ENCODE data around the gene RHOF. TPM values are rescaled to one million over a fixed set of nuclear protein-coding genes. Genes with fewer than 3 reads are reported as not detected.

The RHOF gene
- total and polyA plus RNA-seq, 2 of the 13 experiments (the other 11 are each of a cell fraction or from before 2014, with no cell fraction given) = 14.6 to 32.2 TPM

- TF ChIP-seq ERF (CRISPR knock-in tag; IDR thresholded peaks at IDR 0.05) = no peak
- no peak for TF ChIP-seq ETV5 (CRISPR knock-in tag; IDR thresholded peaks at IDR 0.05; ENCODE audit: borderline replicate concordance)
- TF ChIP-seq, protein P1, sequence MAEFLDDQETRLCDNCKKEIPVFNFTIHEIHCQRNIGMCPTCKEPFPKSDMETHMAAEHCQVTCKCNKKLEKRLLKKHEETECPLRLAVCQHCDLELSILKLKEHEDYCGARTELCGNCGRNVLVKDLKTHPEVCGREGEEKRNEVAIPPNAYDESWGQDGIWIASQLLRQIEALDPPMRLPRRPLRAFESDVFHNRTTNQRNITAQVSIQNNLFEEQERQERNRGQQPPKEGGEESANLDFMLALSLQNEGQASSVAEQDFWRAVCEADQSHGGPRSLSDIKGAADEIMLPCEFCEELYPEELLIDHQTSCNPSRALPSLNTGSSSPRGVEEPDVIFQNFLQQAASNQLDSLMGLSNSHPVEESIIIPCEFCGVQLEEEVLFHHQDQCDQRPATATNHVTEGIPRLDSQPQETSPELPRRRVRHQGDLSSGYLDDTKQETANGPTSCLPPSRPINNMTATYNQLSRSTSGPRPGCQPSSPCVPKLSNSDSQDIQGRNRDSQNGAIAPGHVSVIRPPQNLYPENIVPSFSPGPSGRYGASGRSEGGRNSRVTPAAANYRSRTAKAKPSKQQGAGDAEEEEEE (CRISPR knock-in tag; IDR thresholded peaks at IDR 0.05; ENCODE audit: borderline replicate concordance) = no peak
- TF ChIP-seq HNF4G (IDR thresholded peaks at IDR 0.05; ENCODE audit: borderline replicate concordance, low read depth, low read length) = no peak
- TF ChIP-seq HNF4G (CRISPR knock-in tag; IDR thresholded peaks at IDR 0.05; ENCODE audit: borderline replicate concordance, low read depth) = no peak
- TF ChIP-seq RBM22 (optimal IDR thresholded peaks at IDR 0.05; ENCODE audit: low read length) = peak; percentile 53
- no peak for TF ChIP-seq PCBP1 (IDR thresholded peaks at IDR 0.05; ENCODE audit: borderline replicate concordance, low read depth, low read length)
- no peak for TF ChIP-seq KAT8 (CRISPR knock-in tag; IDR thresholded peaks at IDR 0.05)
- peak; percentile 95 for TF ChIP-seq ZMYM3 (CRISPR knock-in tag; IDR thresholded peaks at IDR 0.05)
- TF ChIP-seq ZZZ3 (CRISPR knock-in tag; IDR thresholded peaks at IDR 0.05; ENCODE audit: borderline replicate concordance) = no peak
- 0 out of 2 replicates have a peak, but pooled peaks have one; percentile 11 for TF ChIP-seq ZNF335 (CRISPR knock-in tag; IDR thresholded peaks at IDR 0.05)
- TF ChIP-seq, protein P2, sequence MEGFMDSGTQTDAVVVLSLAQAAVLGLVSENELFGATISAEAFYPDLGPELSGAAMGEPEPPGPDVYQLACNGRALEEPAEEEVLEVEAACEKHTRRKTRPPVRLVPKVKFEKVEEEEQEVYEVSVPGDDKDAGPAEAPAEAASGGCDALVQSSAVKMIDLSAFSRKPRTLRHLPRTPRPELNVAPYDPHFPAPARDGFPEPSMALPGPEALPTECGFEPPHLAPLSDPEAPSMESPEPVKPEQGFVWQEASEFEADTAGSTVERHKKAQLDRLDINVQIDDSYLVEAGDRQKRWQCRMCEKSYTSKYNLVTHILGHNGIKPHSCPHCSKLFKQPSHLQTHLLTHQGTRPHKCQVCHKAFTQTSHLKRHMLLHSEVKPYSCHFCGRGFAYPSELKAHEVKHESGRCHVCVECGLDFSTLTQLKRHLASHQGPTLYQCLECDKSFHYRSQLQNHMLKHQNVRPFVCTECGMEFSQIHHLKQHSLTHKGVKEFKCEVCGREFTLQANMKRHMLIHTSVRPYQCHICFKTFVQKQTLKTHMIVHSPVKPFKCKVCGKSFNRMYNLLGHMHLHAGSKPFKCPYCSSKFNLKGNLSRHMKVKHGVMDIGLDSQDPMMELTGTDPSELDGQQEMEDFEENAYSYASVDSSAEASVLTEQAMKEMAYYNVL (CRISPR knock-in tag; IDR thresholded peaks at IDR 0.05; ENCODE audit: borderline replicate concordance) = no peak
- no peak for TF ChIP-seq RNF219 (CRISPR knock-in tag; IDR thresholded peaks at IDR 0.05)
- TF ChIP-seq, protein P3, sequence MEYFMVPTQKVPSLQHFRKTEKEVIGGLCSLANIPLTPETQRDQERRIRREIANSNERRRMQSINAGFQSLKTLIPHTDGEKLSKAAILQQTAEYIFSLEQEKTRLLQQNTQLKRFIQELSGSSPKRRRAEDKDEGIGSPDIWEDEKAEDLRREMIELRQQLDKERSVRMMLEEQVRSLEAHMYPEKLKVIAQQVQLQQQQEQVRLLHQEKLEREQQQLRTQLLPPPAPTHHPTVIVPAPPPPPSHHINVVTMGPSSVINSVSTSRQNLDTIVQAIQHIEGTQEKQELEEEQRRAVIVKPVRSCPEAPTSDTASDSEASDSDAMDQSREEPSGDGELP (IDR thresholded peaks at IDR 0.05; ENCODE audit: borderline replicate concordance, low read depth) = 0 out of 2 replicates have a peak, but pooled peaks have one; percentile 9
- peak; percentile 27; the same call in 1 of the 2 replicates for TF ChIP-seq BORCS8-MEF2B (CRISPR knock-in tag; IDR thresholded peaks at IDR 0.05)
- TF ChIP-seq BHLHE40 (IDR thresholded peaks at IDR 0.05; ENCODE audit: low read length) = no peak
- no peak for TF ChIP-seq PLRG1 (conservative IDR thresholded peaks at IDR 0.05)
- TF ChIP-seq GATAD2A (CRISPR knock-in tag; IDR thresholded peaks at IDR 0.05) = no peak
- no peak for TF ChIP-seq EZH2 (conservative IDR thresholded peaks at IDR 0.05; ENCODE audit: low read depth, low read length)
- TF ChIP-seq SAP130 (CRISPR knock-in tag; IDR thresholded peaks at IDR 0.05; ENCODE audit: low read depth) = no peak; the same call in 1 of the 2 replicates
- TF ChIP-seq RNF2 (conservative IDR thresholded peaks at IDR 0.05; ENCODE audit: low read depth) = no peak
- TF ChIP-seq TMF1 (CRISPR knock-in tag; IDR thresholded peaks at IDR 0.05; ENCODE audit: low read depth) = 0 out of 2 replicates have a peak, but pooled peaks have one; percentile 7
- no peak for TF ChIP-seq CEBPG (CRISPR knock-in tag; IDR thresholded peaks at IDR 0.05)
- TF ChIP-seq KAT7 (CRISPR knock-in tag; IDR thresholded peaks at IDR 0.05; ENCODE audit: borderline replicate concordance) = peak; percentile 21; the same call in 1 of the 2 replicates
- no peak for TF ChIP-seq FOXP1 (IDR thresholded peaks at IDR 0.05)
- no peak for TF ChIP-seq FOXP1 (CRISPR knock-in tag; IDR thresholded peaks at IDR 0.05)
- no peak for TF ChIP-seq MAX (IDR thresholded peaks at IDR 0.05)
Measured at GRCh38 chr12:121812320-121812871, 18.9 kb upstream of the RHOF start (continued).

Data from HepG2 (cell line).